Caco-2 (cell line): ENCODE measurements around the gene LACTBL1. TPM values are rescaled to one million over a fixed set of nuclear protein-coding genes. Genes with fewer than 3 reads are reported as not detected.
A peak's percentile ranks its signal among the peaks of the same experiment; 100 is the strongest.

ENCODE experiments used
- BruUV-seq: library from RNA; stranded (reverse); fragments of 400-500 nt; replicated peaks from 2 replicates; lab custom pipeline; 2021; lab: Mats Ljungman, UMichigan
- CTCF ChIA-PET: fragments of 300-600 bp; sonication (Branson Sonifier 250); formaldehyde crosslinking; loops from one replicate; lab custom pipeline; 2022; ENCODE audit warnings: antibody characterized with exemption; lab: Charles Lee
- POLR2A ChIA-PET: fragments of 300-600 bp; sonication (Branson Sonifier 250); formaldehyde crosslinking; loops from one replicate; lab custom pipeline; 2022; ENCODE audit warnings: antibody characterized with exemption; lab: Charles Lee
- DNase-seq, 2 experiments: peaks; one replicate each; pipeline versions ENCODE4 v3.0.0 to v3.0.0-alpha.2; 2020 to 2022
- H3K27me3 ChIP-seq: replicated peaks from 2 replicates; pipeline ENCODE4 v1.6.0; 2011; ENCODE audit warnings: low read length; ENCODE audit not compliant: control insufficient read depth, insufficient read depth
- H3K36me3 ChIP-seq: 2 replicates; pipeline ENCODE4 v1.5.1; 2011; ENCODE audit warnings: low read length; ENCODE audit not compliant: control insufficient read depth, insufficient read depth
- H3K4me1 ChIP-seq: fragments of 250-450 bp; sonication (Bioruptor Pico); 2 replicates; pipeline ENCODE4 v1.5.1; 2020; ENCODE audit warnings: mild to moderate bottlenecking
- H3K4me3 ChIP-seq: 2 replicates; pipeline ENCODE4 v1.5.1; 2011; ENCODE audit warnings: low read depth, mild to moderate bottlenecking, control low read depth, low read length
- H3K9me3 ChIP-seq: fragments of 250-450 bp; sonication (Bioruptor Pico); 2 replicates; pipeline ENCODE4 v1.5.1; 2020; ENCODE audit warnings: mild to moderate bottlenecking, moderate library complexity
- H3K27ac Mint-ChIP-seq: one replicate; pipeline ENCODE4 v1.8.0; 2022; ENCODE audit warnings: mixed read lengths; ENCODE audit not compliant: unreplicated experiment
- H3K27me3 Mint-ChIP-seq: one replicate; pipeline ENCODE4 v1.8.0; 2022; ENCODE audit warnings: mixed read lengths; ENCODE audit not compliant: insufficient read depth, unreplicated experiment
- H3K36me3 Mint-ChIP-seq: one replicate; pipeline ENCODE4 v1.8.0; 2022; ENCODE audit warnings: mild to moderate bottlenecking, mixed read lengths; ENCODE audit not compliant: insufficient read depth, unreplicated experiment
- H3K4me1 Mint-ChIP-seq: one replicate; pipeline ENCODE4 v1.8.0; 2022; ENCODE audit warnings: low read depth, mixed read lengths; ENCODE audit not compliant: unreplicated experiment
- H3K4me3 Mint-ChIP-seq: one replicate; pipeline ENCODE4 v1.8.0; 2022; ENCODE audit warnings: mild to moderate bottlenecking, moderate library complexity, mixed read lengths; ENCODE audit not compliant: unreplicated experiment
- H3K9me3 Mint-ChIP-seq: one replicate; pipeline ENCODE4 v1.8.0; 2022; ENCODE audit warnings: mixed read lengths; ENCODE audit not compliant: unreplicated experiment
- CTCF ChIP-seq, 2 experiments: fragments of 200-600 bp in 1 of 2; IDR thresholded peaks; 1 replicate in 1 of 2; 2 replicates in 1 of 2; pipeline versions ENCODE4 v1.5.1 to v1.8.0; 2011 to 2022; ENCODE audit warnings: antibody characterized with exemption in 1 of 2, control low read depth in 1 of 2, inconsistent platforms in 1 of 2, low read depth in 1 of 2, low read length in 1 of 2, mild to moderate bottlenecking in 1 of 2, moderate library complexity in 1 of 2; ENCODE audit not compliant: insufficient read depth in 1 of 2, severe bottlenecking in 1 of 2, unreplicated experiment in 1 of 2
- intact Hi-C: fragments of 100-400 bp; cut with micrococcal nuclease; formaldehyde crosslinking; loops from one replicate; pipeline ENCODE4 v1.10.0; 2022; ENCODE audit not compliant: unreplicated experiment
- total RNA-seq: library from RNA; stranded (reverse); gene quantifications from 2 replicates; pipeline ENCODE4 v1.2.3, GENCODE V29; 2022

LACTBL1 gene
- total RNA-seq, 1 experiment from 2014 or later: not detected

DNA sequence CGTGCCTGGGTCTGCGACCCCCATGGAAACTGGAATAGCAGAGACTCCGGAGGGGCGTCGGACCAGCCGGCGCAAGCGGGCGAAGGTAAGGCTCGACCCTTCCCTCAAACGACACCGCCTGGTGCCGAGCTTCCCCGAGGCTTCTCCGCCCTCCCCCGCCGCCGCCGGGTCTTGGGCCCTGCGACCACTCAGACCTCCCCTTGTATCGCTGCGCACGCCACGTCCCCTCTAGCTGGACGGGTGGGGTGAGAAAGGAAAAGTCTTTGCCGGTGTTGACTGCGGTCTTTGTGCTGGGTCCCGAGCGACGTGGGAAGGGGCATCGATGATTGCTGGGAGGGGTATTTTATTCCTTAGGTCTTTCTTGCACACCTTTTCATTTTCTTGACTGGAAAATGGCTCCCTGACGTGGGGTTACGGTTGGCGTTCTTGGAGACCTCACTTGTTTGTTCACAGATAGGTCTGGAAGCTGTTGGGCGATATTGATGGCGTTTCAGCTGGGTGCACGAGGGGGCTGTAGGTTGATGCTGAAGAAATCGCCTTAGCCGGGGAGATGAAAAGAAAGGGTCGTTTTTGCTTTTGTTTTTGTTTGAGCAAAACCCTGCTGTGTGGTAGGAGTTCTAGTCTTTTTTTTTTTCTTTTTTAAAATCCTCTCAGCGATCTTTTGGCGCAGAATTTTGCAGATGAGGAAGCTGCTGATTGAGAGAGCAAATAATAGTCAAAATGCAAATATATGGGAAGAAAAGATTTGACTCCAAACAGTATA lies 47.4 kb upstream of the LACTBL1 start:
- peaks cover 18% of the 10 kb centered on the region for H3K36me3 Mint-ChIP-seq
- no peaks in the 10 kb centered on the region for H3K4me1 Mint-ChIP-seq
- Histone ChIP-seq H3K4me3 (peak overlapping the region; percentile 93), H3K4me1 (no peaks in the 10 kb centered on the region), H3K27me3 (no peaks in the 10 kb centered on the region), H3K9me3 (peaks cover 8% of the 10 kb centered on the region), H3K36me3 (no peaks in the 10 kb centered on the region)
- intact Hi-C loops: loop anchor here (5.0 kb wide), 1 partner anchor 147 kb away; the partner anchor contains the start of gene LUZP1
- H3K27me3 Mint-ChIP-seq: no peaks in the 10 kb centered on the region
- POLR2A ChIA-PET: interaction anchor here (0.8 kb wide), 1 partner anchor 324 kb away, joined by 4 read pairs; the partner anchor contains the start of gene HNRNPR
- CTCF ChIA-PET: interaction anchor here (0.7 kb wide), 2 partner anchors 157 to 318 kb away, joined by 3 to 9 read pairs; no protein-coding TSS in a partner anchor
- TF ChIP-seq CTCF (IDR thresholded peaks at IDR 0.05; ENCODE audit: insufficient read depth in 1 of 2, low read depth in 1 of 2, low read length in 1 of 2, severe bottlenecking in 1 of 2, unreplicated experiment in 1 of 2): no peak
- peak; percentile 43 to 46 for DNase-seq
- peak overlapping the region; percentile 77 for H3K4me3 Mint-ChIP-seq
- peaks cover 9% of the 10 kb centered on the region for H3K9me3 Mint-ChIP-seq
- BruUV-seq: TSS peak; percentile 68
- H3K27ac Mint-ChIP-seq: peak overlapping the region; percentile 95

- intact Hi-C loops: loop anchor here (5.0 kb wide), 1 partner anchor 148 kb away; the partner anchor contains the start of gene LUZP1
- Mint-ChIP-seq H3K27ac (peak within 1 kb of the TSS; percentile 95), H3K36me3 (peaks cover 18% of the 10 kb centered on the region), H3K4me3 (peak within 1 kb of the TSS; percentile 77), H3K9me3 (peaks cover 9% of the 10 kb centered on the region), H3K27me3 (no peaks in the 10 kb centered on the region), H3K4me1 (no peaks in the 10 kb centered on the region)
- peak; percentile 97 to 98 for DNase-seq
- H3K27me3 ChIP-seq: no peaks in the 10 kb centered on the region
- ChIA-PET CTCF (interaction anchor here (0.7 kb wide), 1 partner anchor 82 kb away, joined by 4 read pairs; no protein-coding TSS in a partner anchor), POLR2A (interaction anchor here (1.0 kb wide), 1 partner anchor 22 kb away, joined by 3 read pairs; no protein-coding TSS in a partner anchor)
- peaks cover 8% of the 10 kb centered on the region for H3K9me3 ChIP-seq
- H3K4me1 ChIP-seq: no peaks in the 10 kb centered on the region
- no peaks in the 10 kb centered on the region for H3K36me3 ChIP-seq
- peak in 1 of 2 experiments; percentile 30 for TF ChIP-seq CTCF (IDR thresholded peaks at IDR 0.05; ENCODE audit: insufficient read depth in 1 of 2, low read depth in 1 of 2, low read length in 1 of 2, severe bottlenecking in 1 of 2, unreplicated experiment in 1 of 2)
- BruUV-seq: no TSS peak
- peak within 1 kb of the TSS; percentile 93 for H3K4me3 ChIP-seq
Measured at GRCh38 chr1:23019094-23019862, 46.6 kb upstream of the LACTBL1 start, which contains the start of gene KDM1A. Gene KDM1A (plus strand): TSS chr1:23019468. CDS start chr1:23019597, 129 bp downstream.
